ENCODE data around the gene MMP24.

DNA sequence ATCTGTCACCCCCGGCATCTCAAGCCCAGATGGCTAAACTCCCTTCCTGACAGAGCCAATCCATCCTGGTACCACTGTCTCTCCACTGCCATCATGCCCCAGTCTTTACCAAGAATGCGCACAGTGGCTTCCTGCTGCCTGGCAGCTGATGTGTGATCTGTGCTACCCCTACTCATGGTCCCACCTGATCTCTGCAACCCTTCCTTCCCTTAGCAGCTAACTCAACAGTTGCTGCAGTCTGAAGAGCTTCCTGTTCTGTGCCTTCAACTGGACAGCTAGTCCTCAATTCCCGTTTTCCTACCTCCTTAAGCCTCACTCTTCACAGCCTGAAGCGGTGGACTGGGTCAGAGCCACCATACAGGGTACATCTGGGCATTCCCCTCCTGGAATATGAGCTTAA, 73.3 kb downstream of the MMP24 start:
- TF ChIP-seq EZH2 (IDR thresholded peaks at IDR 0.05; ENCODE audit: insufficient read depth, poor library complexity, severe bottlenecking) (no peak), EZH2phosphoT487 (IDR thresholded peaks at IDR 0.05; ENCODE audit: insufficient read depth, low read depth) (no peak)
